ENCODE measurements around the gene ZFAND6. TPM values are rescaled to one million over a fixed set of nuclear protein-coding genes. Genes with fewer than 3 reads are reported as not detected.

The ZFAND6 gene
- total RNA-seq, 1 experiment from 2014 or later: 89.7 TPM

DNA sequence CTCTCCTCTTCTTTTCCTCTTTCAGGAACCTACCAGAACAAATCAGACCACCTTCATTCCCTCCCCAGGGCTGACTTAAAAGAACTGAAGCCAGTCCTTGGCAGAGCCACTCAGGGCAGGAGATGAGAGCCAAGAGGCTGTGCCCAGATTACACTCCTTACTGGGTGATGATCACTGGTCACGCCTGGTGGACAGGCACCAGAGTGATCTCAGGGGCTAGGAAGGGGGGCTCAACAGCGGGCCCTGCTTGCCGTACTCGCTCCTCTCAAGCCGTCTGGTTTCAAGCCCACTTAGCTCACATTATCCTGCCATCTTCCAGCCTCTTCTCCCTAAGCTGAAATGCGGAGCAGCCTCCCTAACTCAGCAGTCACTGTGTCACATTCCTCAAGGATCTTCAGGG is 91.7 kb downstream of the ZFAND6 start:
- Histone ChIP-seq H3K23ac (ENCODE audit: insufficient read length, low read depth, low read length) (no peak overlapping the region), H3K79me2 (ENCODE audit: insufficient read depth, low read length) (no peaks in the 10 kb centered on the region), H4K20me1 (ENCODE audit: control insufficient read depth, insufficient read depth, insufficient read length) (no peaks in the 10 kb centered on the region), H2AK5ac (ENCODE audit: insufficient read length, low read length) (no peak overlapping the region), H3K23me2 (ENCODE audit: insufficient read length, low read depth, low read length, poor library complexity, severe bottlenecking) (peaks cover 11% of the 10 kb centered on the region), H2BK20ac (ENCODE audit: low read depth, low read length, poor library complexity, severe bottlenecking) (no peak overlapping the region), H3T11ph (ENCODE audit: low read length) (no peak overlapping the region), H3K56ac (ENCODE audit: insufficient read length, low read depth, low read length) (no peak overlapping the region), H4K91ac (ENCODE audit: insufficient read length, low read depth, low read length) (no peak overlapping the region), H3K14ac (ENCODE audit: insufficient read depth, low read length) (no peak overlapping the region; the same call in 1 of the 2 replicates), H4K5ac (ENCODE audit: insufficient read length, low read depth, low read length) (no peak overlapping the region), H2BK5ac (ENCODE audit: insufficient read length, low read length) (no peak overlapping the region), H2AFZ (ENCODE audit: low read length) (no peak overlapping the region), H2BK12ac (ENCODE audit: insufficient read length, low read depth, low read length) (no peak overlapping the region), H3K4me1 (ENCODE audit: insufficient read depth, low read length) (no peaks in the 10 kb centered on the region; the same call in 1 of the 2 replicates), H3K27me3 (ENCODE audit: insufficient read depth, low read length) (no peaks in the 10 kb centered on the region), H3K9me3 (ENCODE audit: control insufficient read depth, low read depth, low read length) (no peaks in the 10 kb centered on the region), H4K8ac (replicated peaks; ENCODE audit: insufficient read length, low read depth, low read length) (no peak overlapping the region), H3K27ac (ENCODE audit: insufficient read length, low read depth, low read length) (no peak overlapping the region), H3K4me2 (ENCODE audit: insufficient read depth, insufficient read length, low read length) (no peak overlapping the region), H3K4ac (ENCODE audit: low read depth, low read length) (no peak overlapping the region), H3K9ac (ENCODE audit: extremely low read depth, insufficient read length, low read length) (no peak overlapping the region), H3K79me1 (ENCODE audit: insufficient read depth, low read depth, low read length, poor library complexity, severe bottlenecking) (no peaks in the 10 kb centered on the region), H3K18ac (ENCODE audit: insufficient read length, low read depth, low read length) (no peak overlapping the region), H2BK15ac (ENCODE audit: low read depth, low read length) (no peak overlapping the region), H2BK120ac (ENCODE audit: low read depth, low read length, poor library complexity, severe bottlenecking) (no peak overlapping the region)
- Mint-ChIP-seq H3K4me3 (no peak overlapping the region), H3K27me3 (ENCODE audit: low read depth) (peaks cover 11% of the 10 kb centered on the region), H3K4me1 (peaks cover 29 to 33% of the 10 kb centered on the region in 2 experiments), H3K9me3 (no peaks in the 10 kb centered on the region; a peak in 1 of 5 replicates), H3K36me3 (ENCODE audit: insufficient read depth in 1 of 3, low read depth in 3 of 3) (peaks cover 0 to 3% (median 0%) of the 10 kb centered on the region in 3 experiments; a peak in 2 of 7 replicates), H3K27ac (no peak overlapping the region; a peak in 1 of 7 replicates)
- TF ChIP-seq, protein P1, sequence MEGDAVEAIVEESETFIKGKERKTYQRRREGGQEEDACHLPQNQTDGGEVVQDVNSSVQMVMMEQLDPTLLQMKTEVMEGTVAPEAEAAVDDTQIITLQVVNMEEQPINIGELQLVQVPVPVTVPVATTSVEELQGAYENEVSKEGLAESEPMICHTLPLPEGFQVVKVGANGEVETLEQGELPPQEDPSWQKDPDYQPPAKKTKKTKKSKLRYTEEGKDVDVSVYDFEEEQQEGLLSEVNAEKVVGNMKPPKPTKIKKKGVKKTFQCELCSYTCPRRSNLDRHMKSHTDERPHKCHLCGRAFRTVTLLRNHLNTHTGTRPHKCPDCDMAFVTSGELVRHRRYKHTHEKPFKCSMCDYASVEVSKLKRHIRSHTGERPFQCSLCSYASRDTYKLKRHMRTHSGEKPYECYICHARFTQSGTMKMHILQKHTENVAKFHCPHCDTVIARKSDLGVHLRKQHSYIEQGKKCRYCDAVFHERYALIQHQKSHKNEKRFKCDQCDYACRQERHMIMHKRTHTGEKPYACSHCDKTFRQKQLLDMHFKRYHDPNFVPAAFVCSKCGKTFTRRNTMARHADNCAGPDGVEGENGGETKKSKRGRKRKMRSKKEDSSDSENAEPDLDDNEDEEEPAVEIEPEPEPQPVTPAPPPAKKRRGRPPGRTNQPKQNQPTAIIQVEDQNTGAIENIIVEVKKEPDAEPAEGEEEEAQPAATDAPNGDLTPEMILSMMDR (conservative IDR thresholded peaks at IDR 0.05): no peak
- no CpG with 5 or more reads among the region's 6 CpGs for WGBS (ENCODE audit: extremely low coverage, insufficient read length, low lambda C conversion rate)
- no peak for DNase-seq

Data from H9 (cell line).